Fibroblast of the conjunctiva (primary cell): ENCODE measurements around the gene GRK4.
"Not testable (repeated sequence)": the region's sequence is repeated elsewhere in the genome, so short reads cannot be mapped to it uniquely, and the experiment has no call there.

ENCODE experiments used
- DNase-seq: peaks from one replicate; pipeline ENCODE4 v3.0.0-alpha.2; 2010; ENCODE audit warnings: low read depth

GRK4 gene

GRCh38 chr4:2930758-2931511, 32.4 kb upstream of the GRK4 start:
- DNase-seq = no peak

- DNase-seq = no peak
These were observed 31.7 kb upstream of the GRK4 start for GRCh38 chr4:2931512-2932301.

GRCh38 chr4:2932321-2932950, 30.9 kb upstream of the GRK4 start:
- DNase-seq = no peak

- DNase-seq = no peak
These were observed 30.3 kb upstream of the GRK4 start for GRCh38 chr4:2932951-2933565.

GRCh38 chr4:2933566-2934076, 29.8 kb upstream of the GRK4 start:
- no peak for DNase-seq

GRCh38 chr4:2934077-2934812, 29.1 kb upstream of the GRK4 start:
- no peak for DNase-seq

GRCh38 chr4:2934813-2935761, 28.3 kb upstream of the GRK4 start:
- peak; percentile 82 for DNase-seq

GRCh38 chr4:2935762-2936743, 27.3 kb upstream of the GRK4 start:
- no peak for DNase-seq

GRCh38 chr4:2936773-2937145, 26.6 kb upstream of the GRK4 start:
- DNase-seq = no peak

GRCh38 chr4:2937146-2937857, 26.1 kb upstream of the GRK4 start:
- no peak for DNase-seq

GRCh38 chr4:2937986-2938385, 25.4 kb upstream of the GRK4 start:
- no peak for DNase-seq

GRCh38 chr4:2938411-2938810, 25.0 kb upstream of the GRK4 start:
- DNase-seq = not testable (repeated sequence)

GRCh38 chr4:2938906-2939305, 24.5 kb upstream of the GRK4 start:
- no peak for DNase-seq

- DNase-seq = no peak
These were observed 23.8 kb upstream of the GRK4 start for GRCh38 chr4:2939383-2940243.

GRCh38 chr4:2940267-2941137, 22.9 kb upstream of the GRK4 start:
- no peak for DNase-seq

- no peak for DNase-seq
These were observed 22.0 kb upstream of the GRK4 start for GRCh38 chr4:2941138-2942036.
